GM18508 (cell line): Measurements from ENCODE around the gene PRKAB1.
"Not testable (repeated sequence)": the region's sequence is repeated elsewhere in the genome, so short reads cannot be mapped to it uniquely, and the experiment has no call there.

Experiments
- ATAC-seq: cut with Tn5 transposase; IDR thresholded peaks from one replicate; pipeline ENCODE4 v1.9.1; 2021; ENCODE audit warnings: moderate number of reproducible peaks; ENCODE audit not compliant: insufficient read depth, unreplicated experiment

The PRKAB1 gene

GRCh38 chr12:119683413-119683812 lies 15.5 kb downstream of the PRKAB1 start:
- ATAC-seq, result no peak

- no peak for ATAC-seq
These were observed 15.9 kb downstream of the PRKAB1 start for GRCh38 chr12:119683816-119684215.

DNA sequence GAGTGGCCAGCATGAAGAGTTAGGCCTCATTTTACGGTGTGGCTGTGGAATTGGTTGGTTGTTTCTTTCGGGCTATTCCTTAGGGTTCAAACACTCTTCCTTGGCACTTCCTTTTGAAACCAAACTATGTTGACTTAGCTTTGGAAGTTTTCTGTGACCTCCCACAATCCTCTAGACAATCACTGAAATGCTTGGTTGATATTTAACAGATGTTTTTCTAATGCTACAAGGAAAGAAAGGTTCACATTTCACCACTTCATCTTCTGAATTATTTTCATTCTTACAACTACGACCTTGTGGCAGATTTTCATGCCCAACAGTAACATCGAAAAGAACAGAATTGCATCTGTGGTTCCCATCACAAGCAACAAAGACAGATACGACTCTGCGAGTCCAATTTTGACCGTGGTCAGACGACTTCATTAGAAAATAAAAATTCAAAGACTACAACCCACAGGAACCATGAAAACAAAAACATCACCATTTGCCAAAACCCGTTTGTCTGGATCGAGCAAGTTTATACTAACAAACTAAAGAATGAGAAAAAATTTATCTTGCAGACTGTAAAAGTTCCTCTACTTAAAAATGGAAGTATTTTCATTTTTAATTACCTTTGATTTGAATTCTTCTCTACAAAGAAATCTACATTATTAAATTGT lies 16.9 kb downstream of the PRKAB1 start:
- ATAC-seq, result no peak

DNA sequence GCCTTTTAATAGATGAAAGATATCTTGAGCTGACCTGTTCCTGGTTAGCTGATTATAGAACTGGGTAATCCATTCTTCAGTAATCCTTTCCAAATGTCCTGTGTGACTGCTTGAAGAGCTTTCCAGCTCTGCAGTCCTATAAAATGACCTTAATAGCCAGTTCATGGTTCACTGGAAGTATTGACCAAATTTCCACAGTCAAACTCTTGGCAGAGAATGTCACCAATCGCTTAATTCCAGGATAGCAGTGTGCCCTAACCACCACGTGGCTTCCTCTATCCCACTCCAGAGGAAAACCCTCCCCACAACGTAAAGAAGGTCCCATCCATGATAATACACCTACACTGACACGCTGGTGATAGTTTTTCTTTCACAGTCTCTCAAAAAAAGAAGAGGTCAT lies 17.4 kb downstream of the PRKAB1 start:
- ATAC-seq, result no peak

DNA sequence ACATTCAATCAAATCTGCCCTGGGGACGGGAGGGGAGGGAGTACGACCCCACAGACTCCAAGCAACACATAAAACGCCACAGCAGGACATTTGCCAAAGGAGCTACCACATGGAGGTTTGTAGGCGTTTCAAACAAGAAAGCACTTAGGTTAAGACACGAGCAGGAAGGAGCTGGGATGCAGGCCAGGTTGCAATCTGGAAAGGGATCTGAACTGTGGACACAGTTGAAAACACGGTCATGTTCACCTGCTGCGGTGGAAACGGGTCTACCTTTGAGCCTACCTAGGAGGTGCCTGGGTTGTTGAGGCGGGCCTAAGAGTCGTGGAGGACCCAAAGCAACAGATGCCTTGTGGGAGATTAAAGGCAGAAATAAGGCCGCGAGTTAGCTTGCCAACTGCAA lies 18.4 kb downstream of the PRKAB1 start:
- ATAC-seq, result no peak

DNA sequence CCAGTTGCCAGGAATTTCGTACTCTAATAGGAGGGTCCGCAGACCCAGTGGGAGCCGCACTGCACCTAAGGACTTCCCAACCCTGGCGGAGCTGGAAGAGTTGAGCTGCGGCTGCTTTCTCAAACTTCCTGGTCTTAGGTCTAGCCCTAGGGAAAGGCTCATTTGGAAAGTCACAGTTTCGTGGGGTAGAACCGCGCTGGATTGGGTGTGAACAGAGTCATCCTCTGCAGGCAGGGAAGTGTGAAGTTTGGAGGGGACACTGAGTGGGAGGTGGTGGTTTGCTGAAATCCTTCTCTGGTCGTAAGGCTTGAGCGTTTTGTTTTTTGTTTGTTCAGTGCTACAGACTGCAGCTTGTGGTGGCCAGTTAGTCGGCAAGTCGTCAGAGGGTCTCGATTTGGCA lies 18.8 kb downstream of the PRKAB1 start:
- no peak for ATAC-seq

- no peak for ATAC-seq
These were observed 19.5 kb downstream of the PRKAB1 start for GRCh38 chr12:119687406-119687805.

DNA sequence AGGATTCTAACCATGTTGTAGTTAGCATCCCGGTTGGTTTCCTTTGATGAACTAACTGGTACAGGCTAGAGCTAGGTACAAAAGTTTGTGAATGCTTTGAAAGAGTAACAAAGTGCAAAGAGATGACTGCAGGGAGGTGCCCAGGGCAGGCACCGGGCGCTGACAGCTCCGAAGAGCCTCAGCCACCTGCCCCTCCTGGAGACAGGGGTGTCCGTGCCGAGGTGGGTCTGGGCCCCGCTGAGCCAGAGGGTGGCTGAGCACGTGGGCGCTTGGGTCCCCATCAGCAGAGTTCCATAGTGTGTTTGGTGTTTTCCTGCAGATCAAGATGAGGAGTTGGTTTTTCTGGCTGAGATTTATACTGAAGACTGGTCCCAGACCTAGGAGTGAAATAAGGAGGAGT lies 19.9 kb downstream of the PRKAB1 start:
- ATAC-seq, result no peak

GRCh38 chr12:119689935-119690500 lies 22.1 kb downstream of the PRKAB1 start:
- no peak for ATAC-seq

GRCh38 chr12:119691202-119691810 lies 23.4 kb downstream of the PRKAB1 start:
- no peak for ATAC-seq

GRCh38 chr12:119692410-119692809 lies 24.5 kb downstream of the PRKAB1 start:
- ATAC-seq, result no peak

DNA sequence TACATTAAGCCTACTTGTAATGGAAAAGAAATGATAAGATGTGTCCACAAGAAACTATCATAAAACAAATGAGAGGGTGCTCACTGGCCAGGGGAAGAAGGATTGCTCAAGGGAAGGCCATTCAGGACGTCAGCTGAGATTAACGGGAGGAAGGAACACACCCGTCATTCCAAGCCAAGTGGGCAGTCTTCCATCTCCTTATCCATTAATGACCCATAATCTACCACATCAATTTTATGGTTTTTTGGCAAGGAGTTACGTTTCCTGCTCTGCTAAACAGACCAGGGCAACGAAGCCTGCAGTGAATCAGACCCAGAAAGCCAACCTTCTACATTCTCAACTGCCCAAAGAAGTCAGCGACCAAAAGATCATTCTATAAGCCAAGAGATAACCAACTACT lies 25.1 kb downstream of the PRKAB1 start:
- ATAC-seq, result no peak

GRCh38 chr12:119693511-119693910 lies 25.6 kb downstream of the PRKAB1 start:
- ATAC-seq, result no peak

- no peak for ATAC-seq
These were observed 26.2 kb downstream of the PRKAB1 start for GRCh38 chr12:119694111-119694510.

DNA sequence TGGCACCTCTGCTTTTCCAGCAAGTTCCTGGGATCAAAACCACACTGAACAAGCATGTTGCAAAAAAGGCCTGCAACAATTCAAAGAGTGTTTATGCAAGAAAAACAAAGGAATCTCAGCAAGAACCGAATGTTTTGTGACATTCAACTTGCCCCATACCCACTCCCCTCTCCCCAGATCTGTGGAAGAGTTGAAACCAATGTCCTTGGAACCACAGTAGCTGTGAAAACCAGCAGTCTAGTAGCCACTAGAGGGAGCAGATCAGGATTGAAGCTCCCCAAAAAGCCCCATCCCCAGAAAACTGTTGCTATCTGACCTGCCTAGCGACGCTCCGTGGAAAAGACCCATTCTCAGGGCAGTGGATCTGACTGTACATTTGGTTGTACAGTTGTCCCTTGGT lies 27.1 kb downstream of the PRKAB1 start:
- ATAC-seq, result no peak

GRCh38 chr12:119696943-119697342 lies 29.0 kb downstream of the PRKAB1 start:
- ATAC-seq, result no peak

DNA sequence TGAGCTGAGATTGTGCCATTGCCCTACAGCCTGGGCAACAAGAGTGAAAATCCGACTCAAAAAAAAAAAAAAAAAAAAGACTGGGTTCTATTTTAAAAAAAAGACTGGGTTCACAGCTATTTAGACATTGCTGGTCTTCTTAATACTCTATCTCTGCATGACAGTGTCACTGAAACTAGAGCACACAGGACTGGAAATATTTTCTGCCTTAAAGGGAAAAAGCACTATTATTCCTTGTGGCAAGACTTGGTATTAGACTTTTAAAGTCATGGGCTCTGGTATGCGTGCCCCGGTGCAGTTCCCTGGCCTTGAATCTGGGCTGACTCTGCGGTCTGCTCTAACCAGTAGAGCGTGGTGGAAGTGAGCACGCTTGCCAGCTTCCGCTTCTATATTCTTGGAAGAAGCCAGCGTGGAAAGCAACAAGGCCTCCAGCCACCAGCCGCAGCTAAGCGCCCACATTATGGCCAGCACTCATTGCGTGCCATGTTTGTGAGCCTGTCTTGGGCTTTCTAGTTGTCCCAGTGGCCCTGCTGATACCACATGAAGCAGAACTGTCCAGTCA lies 31.3 kb downstream of the PRKAB1 start:
- ATAC-seq, result no peak

DNA sequence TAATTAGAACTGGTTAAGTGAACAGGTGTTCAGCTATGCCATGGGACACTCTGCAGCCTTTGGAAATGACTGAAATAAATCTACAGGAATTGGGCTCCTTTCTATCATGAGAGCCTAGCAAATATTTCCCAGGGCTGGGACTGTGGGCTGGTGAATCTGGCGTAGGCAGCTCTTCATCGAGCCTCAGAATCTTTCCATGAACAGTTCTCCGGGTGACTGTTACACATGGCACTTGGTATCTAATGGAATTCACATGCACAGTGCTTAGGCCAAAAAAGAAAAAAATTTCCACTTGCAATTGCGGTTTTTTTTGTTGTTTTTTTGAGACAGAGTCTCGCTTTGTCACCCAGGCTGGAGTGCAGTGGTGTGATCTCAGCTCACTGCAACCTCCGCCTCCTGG lies 32.1 kb downstream of the PRKAB1 start:
- ATAC-seq, result no peak

GRCh38 chr12:119704065-119704747 lies 36.3 kb downstream of the PRKAB1 start:
- ATAC-seq, result no peak

DNA sequence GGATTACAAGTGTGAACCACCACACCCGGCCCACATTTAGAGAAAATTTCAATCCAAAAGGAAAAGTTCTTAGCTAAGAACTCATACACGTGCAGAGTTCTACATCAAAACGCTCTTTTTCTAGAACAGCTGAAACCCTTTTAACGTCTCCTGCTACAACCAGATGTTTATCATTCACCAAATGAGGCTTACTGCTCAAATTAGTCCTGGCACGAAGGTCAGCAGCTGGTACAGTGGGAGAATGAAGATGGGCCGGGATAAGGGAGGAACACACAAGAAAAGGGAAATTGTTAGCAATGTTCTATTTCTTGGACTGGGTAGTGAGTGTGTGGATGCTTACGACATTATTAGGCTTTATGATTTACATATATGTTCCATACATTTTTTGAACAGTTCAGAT lies 37.2 kb downstream of the PRKAB1 start:
- no peak for ATAC-seq

- not testable (repeated sequence) for ATAC-seq
These were observed 38.5 kb downstream of the PRKAB1 start for GRCh38 chr12:119706427-119706826.
